Measurements from ENCODE around the gene CACNA1A. TPM values are rescaled to one million over a fixed set of nuclear protein-coding genes. Genes with fewer than 3 reads are reported as not detected.

CACNA1A gene
- total and polyA plus RNA-seq, 2 of the 13 experiments (the other 11 are each of a cell fraction or from before 2014, with no cell fraction given), result not detected

DNA sequence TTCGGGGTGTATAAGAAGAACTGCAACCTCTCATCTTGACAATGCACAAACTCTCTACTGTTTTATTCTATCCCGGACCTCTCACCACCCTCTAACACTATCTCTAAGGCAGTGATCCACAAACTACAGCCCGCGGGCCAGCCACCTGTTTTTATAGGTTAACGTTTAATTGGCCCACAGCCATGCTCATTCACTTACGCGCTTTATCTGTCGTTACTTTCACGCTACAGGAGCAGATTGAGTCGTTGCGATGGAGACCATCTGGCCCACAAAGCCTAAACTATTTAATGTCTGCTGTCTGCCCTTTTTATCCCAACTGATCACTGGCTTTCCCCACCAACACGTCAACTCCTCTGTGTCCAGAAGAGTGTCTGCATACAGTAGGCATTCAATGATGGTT, 158.9 kb downstream of the CACNA1A start (continued):
- no peak for TF ChIP-seq ZNF770 (CRISPR knock-in tag; IDR thresholded peaks at IDR 0.05)
- no peak for TF ChIP-seq HOXA3 (CRISPR knock-in tag; IDR thresholded peaks at IDR 0.05)
- no peak for TF ChIP-seq ZNF292 (CRISPR knock-in tag; IDR thresholded peaks at IDR 0.05; ENCODE audit: borderline replicate concordance, low read depth)
- no peak for TF ChIP-seq ZNF646 (CRISPR knock-in tag; IDR thresholded peaks at IDR 0.05)
- TF ChIP-seq ZFY (CRISPR knock-in tag; IDR thresholded peaks at IDR 0.05), result no peak
- no peak for TF ChIP-seq PITX1 (CRISPR knock-in tag; IDR thresholded peaks at IDR 0.05)
- no peak for TF ChIP-seq ZNF101 (CRISPR knock-in tag; IDR thresholded peaks at IDR 0.05; ENCODE audit: borderline replicate concordance, low read depth)
- no peak for TF ChIP-seq ZNF251 (CRISPR knock-in tag; IDR thresholded peaks at IDR 0.05)
- TF ChIP-seq, protein P1, sequence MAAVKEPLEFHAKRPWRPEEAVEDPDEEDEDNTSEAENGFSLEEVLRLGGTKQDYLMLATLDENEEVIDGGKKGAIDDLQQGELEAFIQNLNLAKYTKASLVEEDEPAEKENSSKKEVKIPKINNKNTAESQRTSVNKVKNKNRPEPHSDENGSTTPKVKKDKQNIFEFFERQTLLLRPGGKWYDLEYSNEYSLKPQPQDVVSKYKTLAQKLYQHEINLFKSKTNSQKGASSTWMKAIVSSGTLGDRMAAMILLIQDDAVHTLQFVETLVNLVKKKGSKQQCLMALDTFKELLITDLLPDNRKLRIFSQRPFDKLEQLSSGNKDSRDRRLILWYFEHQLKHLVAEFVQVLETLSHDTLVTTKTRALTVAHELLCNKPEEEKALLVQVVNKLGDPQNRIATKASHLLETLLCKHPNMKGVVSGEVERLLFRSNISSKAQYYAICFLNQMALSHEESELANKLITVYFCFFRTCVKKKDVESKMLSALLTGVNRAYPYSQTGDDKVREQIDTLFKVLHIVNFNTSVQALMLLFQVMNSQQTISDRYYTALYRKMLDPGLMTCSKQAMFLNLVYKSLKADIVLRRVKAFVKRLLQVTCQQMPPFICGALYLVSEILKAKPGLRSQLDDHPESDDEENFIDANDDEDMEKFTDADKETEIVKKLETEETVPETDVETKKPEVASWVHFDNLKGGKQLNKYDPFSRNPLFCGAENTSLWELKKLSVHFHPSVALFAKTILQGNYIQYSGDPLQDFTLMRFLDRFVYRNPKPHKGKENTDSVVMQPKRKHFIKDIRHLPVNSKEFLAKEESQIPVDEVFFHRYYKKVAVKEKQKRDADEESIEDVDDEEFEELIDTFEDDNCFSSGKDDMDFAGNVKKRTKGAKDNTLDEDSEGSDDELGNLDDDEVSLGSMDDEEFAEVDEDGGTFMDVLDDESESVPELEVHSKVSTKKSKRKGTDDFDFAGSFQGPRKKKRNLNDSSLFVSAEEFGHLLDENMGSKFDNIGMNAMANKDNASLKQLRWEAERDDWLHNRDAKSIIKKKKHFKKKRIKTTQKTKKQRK (IDR thresholded peaks at IDR 0.05; ENCODE audit: low read length), result no peak
- TF ChIP-seq CEBPB (IDR thresholded peaks at IDR 0.05; ENCODE audit: borderline replicate concordance, low read depth, low read length), result no peak

All from HepG2 (cell line).